HG03108 (cell line): Measurements from ENCODE around the gene TMOD4.

Source experiments
- ATAC-seq: cut with Tn5 transposase; IDR thresholded peaks from one replicate; pipeline ENCODE4 v1.9.1; 2021; ENCODE audit warnings: moderate library complexity; ENCODE audit not compliant: unreplicated experiment

TMOD4 gene

DNA sequence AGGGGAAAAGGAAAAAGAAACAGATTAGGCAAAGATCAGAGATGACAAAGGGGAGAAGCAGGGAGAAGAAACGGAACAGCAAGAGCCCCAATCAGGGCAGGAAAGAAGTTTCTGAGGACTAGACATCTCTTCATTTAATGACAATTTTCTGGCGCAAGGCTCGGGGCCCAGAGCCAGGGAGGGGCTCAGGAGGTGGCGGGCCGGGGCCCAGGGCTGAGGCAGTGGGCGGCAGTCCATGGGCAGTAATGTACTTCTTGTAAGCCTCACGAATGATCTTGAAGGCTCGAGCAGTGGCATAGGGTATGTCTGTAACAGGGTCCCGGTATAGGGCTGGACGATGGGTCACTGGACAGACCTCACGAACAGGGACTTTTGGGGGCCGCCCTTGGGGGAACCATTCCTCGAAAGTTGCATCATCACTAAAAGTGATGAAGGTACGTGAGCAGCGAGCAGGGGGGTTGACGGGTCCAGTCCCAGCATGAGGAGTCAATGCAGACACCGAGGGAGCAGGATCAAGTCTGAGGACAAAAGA lies 799 bp upstream of the TMOD4 start:
- ATAC-seq = no peak

DNA sequence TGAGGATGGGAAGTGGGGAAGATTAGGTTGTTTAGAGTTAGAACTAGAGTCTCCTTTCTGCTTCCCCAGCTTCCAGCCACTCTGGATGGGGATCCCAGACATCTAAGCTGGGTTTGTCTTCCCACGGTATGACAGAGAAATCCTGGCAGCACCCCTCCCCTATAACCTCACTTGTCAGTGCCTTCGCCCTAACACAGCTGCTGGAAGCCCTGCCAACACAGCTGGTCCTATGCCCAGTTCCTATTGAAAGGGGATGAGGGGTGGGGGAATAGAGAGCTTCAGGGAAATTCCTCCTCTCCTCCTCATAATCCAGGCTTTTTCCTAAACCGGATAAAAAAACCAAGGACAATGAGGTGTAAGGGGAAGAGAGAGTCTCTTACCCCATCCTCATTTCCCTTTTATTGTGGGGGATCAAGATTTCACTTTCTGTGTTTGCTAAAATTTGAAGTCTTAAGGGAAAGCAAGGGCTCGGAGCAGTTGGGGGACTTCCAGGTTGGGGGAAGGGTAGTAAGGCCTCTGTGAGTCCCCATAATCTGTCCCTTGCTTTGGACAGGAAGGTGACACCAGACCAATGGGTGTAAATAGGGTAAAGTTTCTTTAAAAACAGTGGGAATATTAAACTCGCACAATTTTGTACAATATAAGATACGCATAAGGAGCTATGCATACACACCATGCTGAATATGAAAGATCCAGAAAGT lies 590 bp downstream of the TMOD4 start:
- no peak for ATAC-seq

DNA sequence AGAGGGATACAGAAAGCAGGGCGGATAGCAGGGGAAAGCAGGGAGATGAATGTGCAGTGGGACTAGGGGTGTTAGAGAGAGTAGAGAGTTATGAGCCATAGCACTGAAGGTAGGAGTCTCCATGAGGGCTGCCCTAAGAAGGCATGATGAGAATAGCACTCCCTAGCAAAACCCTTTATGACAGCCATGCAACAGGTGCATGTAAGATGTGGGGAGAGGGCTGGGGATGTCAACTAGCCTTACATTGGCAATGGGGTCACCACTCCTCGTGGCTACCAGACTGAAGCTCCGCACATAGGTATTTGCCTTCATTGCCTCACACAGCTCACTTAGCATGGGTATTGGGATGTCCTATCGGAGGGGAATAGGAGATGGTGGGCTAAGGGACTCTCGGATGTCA lies 4.6 kb downstream of the TMOD4 start:
- no peak for ATAC-seq

DNA sequence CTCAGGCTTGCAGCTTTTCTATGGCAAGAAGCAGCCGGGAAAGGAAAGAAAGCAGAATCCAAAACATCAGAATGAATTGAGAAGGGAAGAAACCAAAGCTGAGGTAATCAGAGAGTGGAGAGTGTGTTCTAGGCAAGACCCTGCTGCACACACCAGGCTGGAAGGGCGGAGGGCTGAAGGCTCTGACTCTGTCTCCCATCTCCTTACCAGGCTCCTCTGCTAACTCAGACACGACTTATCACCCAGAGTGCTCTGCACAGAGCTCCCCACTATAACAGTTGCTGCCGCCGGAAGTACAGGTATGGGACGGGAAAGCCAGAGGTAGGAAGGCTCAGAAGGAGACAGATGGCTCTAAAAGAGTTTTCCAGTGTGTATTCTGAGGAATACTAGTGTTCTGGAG lies 8.7 kb downstream of the TMOD4 start:
- ATAC-seq = no peak

DNA sequence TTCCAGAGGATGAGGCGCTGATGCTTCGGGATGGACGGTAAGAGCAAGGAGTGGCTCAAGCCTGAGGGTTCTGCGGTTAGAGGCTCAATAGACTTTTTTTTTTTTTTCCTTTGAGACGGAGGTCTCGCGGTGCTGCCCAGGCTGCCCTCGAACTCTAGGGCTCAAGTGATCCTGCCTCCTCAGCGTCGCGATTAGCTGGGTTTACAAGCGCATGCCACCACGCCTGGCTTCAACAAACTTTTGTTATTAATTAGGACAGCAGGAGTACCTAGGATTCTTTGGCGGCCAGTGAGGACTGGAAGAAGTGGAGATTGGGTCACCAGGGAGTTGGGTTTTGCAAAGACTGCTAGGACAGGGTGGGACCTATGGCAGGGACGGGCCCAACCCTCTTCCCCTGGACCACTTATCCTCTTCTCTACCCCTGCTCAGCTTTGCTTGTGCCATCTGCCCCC lies 9.2 kb downstream of the TMOD4 start:
- ATAC-seq = peak; percentile 3

DNA sequence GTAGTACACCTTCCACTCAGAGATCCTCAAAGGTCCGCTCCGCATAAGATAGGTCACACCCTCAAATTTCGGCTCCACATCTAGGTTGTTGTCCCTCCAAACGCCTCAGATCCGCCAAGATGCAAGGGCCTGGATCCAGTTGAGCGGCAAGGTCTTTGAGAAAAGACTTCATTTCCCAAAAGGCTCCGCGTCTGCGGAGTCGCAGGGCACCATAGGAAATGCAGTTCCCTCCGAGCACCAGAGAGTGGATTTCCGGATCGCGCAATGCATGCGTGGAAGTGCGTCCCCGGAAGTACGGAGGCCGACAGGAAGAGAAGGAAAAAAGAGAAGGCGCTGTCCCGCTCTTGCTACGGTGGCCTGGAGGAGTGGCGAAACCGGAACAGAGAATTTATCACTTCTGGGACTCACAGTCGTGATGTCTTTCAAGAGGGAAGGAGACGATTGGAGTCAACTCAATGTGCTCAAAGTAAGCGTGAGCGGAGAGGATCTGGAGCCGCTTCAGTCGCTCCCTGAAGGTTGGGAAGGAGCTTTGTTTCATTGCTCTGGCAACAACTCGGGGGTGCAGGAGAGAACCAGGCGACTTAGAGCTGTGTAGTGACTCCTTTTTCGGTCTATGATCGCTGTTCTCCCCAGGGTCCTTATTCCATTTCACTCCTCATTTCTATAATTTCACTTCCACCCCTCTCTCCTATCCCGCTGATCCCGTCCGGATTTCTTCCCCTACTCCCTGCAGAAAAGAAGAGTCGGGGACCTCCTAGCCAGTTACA lies 9.9 kb downstream of the TMOD4 start, which contains the start of the genes LYSMD1 and SCNM1:
TSS of gene LYSMD1 (minus strand) at position 165 of the 767 bp plus-strand sequence. CDS start 644 bp downstream, outside the sequence.
TSS of gene SCNM1 (plus strand) at position 407 of the 767 bp plus-strand sequence. CDS start at position 416, 9 bp downstream.
- ATAC-seq = peak; percentile 83

DNA sequence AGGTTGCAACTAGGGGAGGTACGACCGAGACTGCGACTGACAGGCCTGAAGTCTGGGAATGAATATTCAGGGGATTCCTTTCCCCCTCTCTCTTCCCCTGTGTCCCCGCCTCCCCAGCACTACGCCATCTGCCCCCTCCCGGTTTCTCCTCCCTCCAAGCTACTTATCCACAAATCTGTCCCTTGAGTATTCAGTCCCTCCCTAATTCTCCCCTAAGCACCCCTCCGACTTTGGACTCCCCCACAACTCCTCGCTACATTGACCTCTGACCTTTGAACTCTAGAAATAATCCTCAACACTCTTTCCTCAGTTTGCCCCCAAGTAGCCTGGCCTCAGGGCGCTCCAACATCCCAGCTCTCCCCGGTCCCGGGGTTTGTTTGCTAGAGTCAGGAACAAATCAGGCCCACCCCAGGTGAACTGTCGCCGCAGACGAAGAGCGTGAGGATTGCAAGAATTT lies 10.5 kb downstream of the TMOD4 start:
- ATAC-seq = no peak

DNA sequence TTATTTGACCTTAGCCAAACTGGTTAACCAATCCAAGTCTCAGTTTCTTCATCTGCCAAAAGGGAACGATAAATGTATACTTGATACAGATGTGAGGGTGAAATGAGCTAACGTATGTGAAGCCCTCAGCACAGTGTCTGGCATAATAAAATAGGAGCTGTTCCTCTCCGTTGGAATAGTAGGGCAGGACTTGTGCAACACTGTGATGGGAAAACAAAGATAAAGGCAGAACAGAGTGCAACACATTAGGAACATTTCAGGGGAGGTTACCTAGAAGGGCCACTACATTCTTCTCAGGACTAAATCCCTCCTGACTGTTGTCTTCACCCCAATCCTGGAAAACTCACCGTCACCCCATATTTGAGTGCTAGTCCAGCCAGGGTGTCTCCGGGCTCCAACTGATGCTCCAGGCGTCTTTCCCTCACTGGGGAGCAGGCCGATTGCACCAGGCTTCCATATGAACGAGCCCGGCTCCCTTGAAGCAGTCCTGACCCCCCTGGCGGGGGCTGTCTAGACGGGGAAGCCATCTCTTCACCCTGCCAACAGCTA lies 11.0 kb downstream of the TMOD4 start:
- no peak for ATAC-seq

DNA sequence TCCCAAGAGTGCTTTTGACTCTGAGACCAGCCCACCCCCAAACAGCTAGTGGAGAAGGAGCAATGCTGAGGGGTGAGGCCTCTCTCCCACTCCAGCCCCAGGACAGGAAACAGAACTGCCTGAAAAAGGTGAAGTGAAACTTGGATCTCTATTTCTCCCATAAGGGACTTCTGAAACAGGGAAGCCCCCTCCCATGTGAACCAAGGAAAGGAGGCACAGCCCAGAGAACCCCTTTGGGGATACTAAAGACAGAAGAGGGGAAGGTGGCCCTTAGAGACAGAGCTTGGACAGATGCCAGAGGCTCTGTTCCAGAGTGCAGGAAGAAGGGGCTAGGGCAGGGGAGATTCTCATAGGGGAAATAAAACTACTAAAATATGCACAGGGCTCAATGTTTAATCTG lies 16.4 kb downstream of the TMOD4 start:
- no peak for ATAC-seq

DNA sequence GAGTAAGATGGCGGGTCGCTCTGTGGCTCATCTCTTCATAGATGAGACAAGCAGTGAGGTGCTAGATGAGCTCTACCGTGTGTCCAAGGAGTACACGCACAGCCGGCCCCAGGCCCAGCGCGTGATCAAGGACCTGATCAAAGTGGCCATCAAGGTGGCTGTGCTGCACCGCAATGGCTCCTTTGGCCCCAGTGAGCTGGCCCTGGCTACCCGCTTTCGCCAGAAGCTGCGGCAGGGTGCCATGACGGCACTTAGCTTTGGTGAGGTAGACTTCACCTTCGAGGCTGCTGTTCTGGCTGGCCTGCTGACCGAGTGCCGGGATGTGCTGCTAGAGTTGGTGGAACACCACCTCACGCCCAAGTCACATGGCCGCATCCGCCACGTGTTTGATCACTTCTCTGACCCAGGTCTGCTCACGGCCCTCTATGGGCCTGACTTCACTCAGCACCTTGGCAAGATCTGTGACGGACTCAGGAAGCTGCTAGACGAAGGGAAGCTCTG lies 17.0 kb downstream of the TMOD4 start:
- ATAC-seq = no peak

DNA sequence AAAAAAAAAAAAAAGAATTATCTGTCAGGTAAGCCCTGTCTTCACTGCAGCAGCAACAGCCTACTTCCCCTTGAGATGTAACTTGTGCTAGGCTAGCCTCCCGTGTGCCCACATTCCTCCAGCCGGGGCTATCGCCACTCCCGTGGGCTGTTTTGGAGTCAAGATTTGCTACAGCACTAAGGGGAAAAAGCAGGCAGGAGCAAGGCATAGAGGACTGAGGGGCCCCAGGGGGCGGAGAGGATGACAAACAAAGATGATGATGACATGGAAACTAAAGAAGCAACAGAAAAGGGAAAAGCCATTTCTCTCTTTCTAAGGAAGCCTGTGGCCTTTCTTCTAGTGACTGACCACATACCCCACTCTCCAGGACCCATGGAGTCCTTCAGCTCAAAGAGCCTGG lies 17.5 kb downstream of the TMOD4 start:
- no peak for ATAC-seq

DNA sequence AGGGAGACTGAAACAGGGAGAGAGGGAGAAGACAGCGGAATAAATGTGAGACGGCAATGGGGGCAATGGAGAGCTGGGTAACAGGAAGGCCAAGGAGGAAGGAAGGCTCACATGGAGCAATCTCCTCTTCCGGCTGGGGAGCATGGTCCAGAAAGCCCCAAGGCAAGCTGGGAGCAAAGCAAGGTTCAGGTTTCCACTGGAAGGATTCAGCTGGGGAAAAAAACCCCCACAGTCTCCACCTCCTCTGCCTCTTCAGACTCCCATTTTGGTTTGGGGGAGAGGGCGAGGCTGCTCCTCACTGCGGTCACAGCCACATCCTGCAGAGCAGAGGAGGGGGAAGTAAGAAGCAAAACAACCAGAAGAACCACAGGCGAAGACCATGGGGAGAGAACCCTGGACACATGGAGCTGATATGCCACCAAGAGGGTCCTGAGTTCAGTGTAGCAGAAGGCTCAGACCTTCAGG lies 18.7 kb downstream of the TMOD4 start:
- no peak for ATAC-seq

DNA sequence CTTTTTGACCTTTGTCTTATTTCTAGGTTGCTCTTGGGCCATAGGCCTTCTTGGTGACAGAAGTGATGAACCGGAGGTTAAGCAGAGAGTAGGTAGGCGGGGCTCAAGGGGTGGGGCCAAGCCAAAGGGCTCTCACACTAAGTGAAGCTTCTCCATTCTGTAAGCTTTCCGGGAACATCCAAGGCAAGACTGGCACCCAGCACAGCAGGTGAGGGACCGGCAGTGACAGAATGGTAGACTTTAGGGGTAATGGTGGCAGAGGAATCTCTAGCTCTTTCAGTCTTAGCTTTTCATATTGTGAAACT lies 19.3 kb downstream of the TMOD4 start, which contains the start of gene TNFAIP8L2:
TSS of gene TNFAIP8L2 (plus strand) at position 135 of the 305 bp plus-strand sequence. CDS start 2,049 bp downstream, outside the sequence.
- peak; percentile 54 for ATAC-seq

DNA sequence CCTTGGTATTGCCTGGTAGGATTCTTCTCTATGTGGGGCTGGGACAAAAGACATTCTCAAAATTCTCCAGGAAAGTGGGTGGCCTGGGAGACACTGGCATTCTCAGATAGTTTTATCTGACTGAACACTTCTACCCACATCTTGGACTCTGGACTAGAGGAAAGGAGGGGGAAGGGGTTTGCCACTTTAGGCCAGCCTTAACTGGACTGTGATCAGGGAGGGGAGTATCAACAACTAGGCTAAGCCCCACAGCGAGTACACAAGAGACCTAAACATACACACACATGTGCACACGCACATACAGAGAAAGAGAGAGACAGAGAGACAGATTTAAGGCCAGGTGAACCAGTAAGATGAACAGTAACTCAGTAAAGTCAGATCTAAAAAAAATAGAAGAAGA lies 28.1 kb downstream of the TMOD4 start:
- no peak for ATAC-seq

DNA sequence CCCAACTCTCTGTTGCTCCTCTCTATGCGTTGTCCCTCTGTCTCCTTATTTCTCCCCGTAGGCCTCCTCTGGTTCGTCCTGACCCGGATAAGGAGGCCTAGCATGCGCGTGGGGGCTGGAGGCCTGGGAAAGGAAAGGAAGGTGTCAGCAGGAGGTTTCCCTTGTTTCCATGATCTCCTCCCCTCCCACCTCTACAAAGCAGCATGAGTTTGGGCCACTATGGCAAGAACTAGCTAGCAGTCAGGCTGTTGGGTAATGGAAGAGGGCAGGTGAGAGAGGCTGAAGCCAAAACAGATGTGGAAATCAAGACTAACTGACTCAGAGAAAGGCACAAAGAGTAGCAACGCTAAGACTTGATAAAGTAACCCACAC lies 28.7 kb downstream of the TMOD4 start:
- no peak for ATAC-seq

DNA sequence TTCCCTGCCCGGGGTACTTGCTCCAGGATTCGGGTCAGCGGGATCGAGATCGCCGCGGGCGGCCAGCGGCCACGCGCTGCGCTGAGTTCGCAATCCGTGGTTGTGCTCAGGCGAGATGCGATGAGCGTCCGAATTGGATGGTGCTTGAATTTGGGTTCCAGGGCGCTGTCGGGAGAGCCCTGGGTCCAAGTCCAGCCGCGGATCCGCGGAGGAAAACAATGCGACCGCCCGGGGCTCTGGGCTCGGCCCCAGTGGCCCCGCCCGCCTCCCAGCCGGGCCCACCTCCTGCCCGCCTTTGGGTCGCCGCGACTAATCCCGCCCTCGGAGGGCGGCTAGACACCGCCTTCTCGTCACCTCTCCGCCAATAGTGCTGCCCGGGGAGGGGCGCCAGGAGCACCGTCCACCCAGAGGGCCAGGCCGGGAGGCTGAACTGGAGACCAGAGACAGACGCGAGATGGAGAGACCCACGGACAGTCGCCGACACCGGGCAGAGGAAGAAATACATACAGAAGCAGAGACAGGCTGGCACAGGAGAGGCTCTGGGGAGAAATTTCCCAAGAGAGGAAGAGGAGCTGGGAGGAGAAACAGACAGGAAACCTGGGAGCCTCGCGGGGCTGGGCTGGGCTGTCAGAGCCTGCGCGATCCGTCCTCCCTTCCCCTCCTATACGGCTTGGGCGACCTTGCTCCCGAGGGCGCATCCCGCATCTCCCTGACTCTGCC lies 29.2 kb downstream of the TMOD4 start, which contains the start of gene SEMA6C:
TSS of gene SEMA6C (minus strand) at position 220 of the 720 bp plus-strand sequence. CDS start 4,010 bp downstream, outside the sequence.
- ATAC-seq = peak; percentile 100

DNA sequence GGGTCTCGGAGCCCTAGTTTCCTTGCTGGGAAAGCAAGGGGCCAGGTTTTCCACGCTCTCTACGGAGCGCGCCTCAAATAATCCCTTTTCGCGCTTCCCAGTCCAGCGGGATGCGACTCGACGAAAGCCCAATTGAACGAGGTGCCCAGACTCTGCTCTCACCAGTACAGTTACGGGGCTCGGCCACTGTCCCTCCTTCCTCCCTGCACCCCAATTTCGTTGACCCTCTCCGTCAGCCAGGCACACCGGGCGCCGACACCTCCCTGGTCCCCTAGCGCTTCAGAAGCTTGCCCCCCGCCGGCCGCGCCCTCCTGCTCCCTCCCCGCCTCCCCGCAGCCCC lies 29.7 kb downstream of the TMOD4 start:
- ATAC-seq = peak; percentile 4

DNA sequence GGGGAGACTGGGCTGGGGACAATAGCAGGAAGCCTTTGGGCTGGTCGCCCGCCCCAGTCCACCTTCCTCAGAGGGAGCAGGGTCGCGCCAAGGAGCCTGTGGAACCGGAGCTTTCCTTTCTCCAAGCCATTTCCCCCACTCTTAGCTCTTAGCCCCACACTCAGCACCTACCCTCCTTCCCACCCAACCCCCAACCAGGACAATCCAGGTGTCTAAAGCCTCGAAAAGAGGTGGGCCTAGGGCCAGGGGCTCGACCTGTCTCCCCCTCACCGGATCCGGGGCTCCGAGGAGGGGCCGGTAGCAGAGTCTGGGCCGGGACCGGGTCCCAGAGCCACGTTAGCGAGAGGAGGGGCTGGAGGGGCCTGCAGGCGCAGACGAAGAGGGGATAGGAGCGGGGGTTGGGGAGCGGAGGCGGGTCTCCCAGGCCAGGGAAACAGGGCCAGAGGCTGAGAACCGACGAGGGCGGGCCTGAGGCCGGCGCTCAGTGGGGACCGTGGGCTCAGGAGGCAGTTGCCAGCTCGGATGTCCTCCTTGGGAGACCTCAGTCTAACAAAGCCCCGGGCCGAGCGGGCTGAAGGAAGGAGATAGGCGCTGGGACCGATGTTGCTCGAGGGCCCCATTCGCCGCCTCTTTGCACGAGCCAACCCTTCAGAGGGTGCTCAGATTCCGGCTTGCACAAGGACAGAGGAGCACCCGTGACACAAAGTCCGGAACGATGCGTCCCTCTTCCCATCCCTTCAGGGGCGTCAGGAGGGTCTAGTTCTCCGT lies 30.3 kb downstream of the TMOD4 start:
- no peak for ATAC-seq

DNA sequence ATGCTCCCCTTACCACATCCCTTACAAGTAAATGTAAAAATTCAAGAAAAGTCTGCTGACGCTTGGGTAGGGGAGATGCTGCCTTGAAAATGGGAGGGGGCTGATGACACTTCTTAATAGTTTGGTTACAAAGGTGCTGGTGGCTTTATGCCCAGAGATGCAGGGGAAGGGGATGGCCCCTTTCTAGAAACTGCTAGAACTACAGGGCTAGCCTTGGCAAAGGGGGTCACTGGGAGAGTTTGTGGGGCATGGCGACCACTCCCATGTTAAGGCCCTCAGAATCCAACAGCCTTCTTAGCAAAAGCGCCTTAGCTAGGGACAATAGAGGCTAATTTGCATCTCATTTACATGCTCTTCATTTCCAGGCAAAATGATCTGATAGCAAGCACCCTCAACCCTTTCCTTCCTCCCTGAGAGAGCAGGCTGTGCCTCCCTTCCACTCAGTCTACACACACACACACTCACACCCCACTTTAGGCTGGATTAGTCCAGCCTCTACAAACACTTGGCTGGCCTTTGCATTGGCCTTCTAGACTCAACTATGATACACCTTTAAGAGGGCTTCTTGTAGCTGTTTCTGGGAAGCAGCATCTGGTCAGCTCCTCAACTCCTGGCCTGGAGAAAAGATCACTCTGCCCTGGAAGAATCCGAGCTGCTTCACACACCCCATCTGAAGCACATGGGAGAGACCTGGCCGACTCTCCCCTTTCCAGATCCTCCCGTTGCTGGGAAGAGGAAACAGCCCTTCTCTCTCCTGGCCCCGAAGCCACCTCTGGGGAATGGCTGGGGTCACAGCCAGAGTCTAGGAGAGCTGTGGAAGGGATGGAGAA lies 31.1 kb downstream of the TMOD4 start:
- ATAC-seq = no peak
